ENCODE data around the gene CCDC60.

CCDC60 gene

GRCh38 chr12:119446459-119446858, 111.9 kb downstream of the CCDC60 start:
- no peak for DNase-seq (ENCODE audit: low read depth, low spot score)

DNA sequence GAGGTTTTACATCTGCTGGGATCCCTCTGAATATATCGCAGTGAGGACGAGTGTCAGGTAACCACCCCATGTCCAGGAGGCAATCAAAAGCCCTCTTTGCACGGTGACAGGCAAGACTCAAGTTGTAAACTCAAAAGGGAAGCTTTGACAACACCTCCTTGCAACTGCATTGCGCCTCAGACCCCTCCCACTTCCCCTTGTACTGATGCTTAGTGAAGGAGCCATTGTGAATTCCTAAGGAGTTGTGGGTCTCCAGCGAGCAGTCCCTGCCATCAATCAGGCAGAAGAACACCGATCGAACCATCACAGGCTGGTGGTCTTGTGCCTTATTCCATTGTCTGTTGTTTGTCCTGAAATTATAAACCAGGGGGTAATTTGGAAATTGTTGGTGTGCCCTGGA, 112.6 kb downstream of the CCDC60 start:
- DNase-seq (ENCODE audit: low read depth, low spot score), result no peak

- DNase-seq (ENCODE audit: low read depth, low spot score), result no peak
Observed at GRCh38 chr12:119447618-119448017, 113.1 kb downstream of the CCDC60 start.

GRCh38 chr12:119448611-119449131, 114.1 kb downstream of the CCDC60 start:
- DNase-seq (ENCODE audit: low read depth, low spot score), result no peak

DNA sequence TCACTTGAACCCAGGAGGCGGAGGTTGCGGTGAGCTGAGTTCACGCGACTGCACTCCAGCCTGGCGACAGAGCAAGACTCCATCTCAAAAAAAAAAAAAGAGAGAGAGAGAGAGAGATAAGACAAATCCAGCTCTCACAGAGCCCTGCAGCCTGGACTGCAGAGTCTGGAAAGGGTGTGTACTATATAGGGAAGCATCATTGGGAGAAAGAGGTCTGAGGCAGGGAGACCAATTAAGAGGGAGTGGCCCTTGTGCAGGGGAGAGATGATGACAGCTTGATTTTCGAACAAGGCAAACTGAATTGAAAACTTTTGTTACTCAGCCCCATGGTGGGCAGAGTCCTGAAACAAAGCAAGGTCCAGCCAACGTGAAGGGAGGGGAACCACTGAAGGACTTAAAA, 116.2 kb downstream of the CCDC60 start:
- DNase-seq (ENCODE audit: low read depth, low spot score), result no peak

GRCh38 chr12:119456824-119457223, 122.3 kb downstream of the CCDC60 start:
- no peak for DNase-seq (ENCODE audit: low read depth, low spot score)

DNA sequence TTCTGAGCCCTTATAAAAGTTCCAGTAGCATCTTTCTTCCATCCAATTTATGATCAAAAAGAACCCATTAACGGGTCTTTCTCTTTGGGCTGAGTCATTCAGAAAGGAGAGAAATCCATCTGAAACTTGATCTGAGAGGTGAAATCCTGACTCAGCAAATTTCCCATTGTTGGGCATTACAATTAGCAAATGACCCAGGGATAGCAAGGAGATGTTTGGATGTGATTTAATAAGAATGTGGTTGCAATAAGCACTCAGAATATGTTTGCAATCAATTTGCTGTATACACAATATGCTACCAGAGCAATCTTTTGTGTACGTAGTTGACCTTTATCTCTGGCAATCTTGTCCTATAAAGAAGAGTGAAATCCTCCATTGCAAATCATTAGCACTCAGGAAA, 122.7 kb downstream of the CCDC60 start:
- DNase-seq (ENCODE audit: low read depth, low spot score), result no peak

- DNase-seq (ENCODE audit: low read depth, low spot score), result no peak
Observed at GRCh38 chr12:119459481-119459880, 125.0 kb downstream of the CCDC60 start.

DNA sequence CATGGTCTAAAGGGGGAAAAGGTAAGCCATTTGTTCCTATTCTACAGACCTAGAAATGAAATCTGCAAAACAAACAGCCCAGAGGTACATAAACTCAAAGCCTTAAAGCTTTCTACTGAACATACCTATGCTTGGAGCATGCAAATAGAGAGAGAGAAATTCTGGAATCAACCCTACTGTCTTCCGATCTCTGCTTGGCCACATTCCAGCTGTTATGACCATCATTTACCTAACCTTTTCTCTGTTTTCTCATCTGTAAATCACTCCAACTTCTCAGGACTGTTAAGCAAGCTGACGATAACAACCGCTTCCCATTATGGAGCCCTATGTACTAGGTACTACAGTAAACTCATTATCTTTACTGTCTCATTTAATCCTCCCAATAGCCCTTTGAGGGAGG, 126.3 kb downstream of the CCDC60 start:
- no peak for DNase-seq (ENCODE audit: low read depth, low spot score)

DNA sequence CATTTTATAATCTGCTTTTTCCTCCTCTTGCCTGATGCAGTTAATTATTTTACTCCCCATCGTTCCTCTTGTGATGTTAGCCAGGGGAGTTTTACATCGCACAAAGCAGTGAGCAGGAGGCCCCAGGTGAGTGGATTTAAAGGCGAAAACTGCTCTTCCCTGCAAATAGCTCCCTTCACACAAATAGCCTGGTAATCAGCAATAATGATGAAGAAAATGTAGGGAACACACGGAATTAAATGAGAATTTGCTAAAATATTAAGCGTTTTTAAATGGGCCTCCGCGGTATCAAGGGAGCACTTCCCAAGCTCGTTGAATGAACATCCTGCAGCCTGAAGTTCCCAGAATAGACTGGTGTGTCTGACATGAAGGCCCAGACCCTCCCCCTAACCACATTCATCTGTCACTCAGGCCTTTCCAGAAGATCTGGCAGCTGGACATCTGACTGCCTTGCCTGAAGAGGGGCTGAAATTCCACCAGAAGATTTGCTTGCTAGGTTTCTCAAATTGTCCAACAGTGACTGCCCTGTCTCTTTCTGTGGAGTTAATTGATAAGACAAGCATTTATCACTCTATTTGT, 127.2 kb downstream of the CCDC60 start:
- DNase-seq (ENCODE audit: low read depth, low spot score), result no peak

GRCh38 chr12:119463211-119463926, 128.8 kb downstream of the CCDC60 start:
- no peak for DNase-seq (ENCODE audit: low read depth, low spot score)

DNA sequence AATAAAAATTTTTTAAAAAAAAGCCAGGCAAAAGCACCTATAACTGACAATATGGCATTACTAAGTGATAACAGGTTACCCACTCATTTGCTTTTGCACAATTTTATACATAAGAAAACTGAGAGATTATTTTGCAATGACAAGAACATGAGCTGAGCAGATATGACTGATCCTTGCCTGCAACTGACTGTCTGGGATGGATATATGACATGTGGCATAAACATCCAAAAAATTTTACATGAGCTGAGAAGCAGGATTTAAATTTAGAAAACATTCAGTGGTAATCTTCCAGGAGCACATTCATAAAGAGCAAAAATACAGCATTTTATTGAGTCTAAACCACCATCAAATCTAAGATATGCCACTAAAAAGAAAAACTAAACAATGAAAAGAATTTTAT, 133.8 kb downstream of the CCDC60 start:
- no peak for DNase-seq (ENCODE audit: low read depth, low spot score)

DNA sequence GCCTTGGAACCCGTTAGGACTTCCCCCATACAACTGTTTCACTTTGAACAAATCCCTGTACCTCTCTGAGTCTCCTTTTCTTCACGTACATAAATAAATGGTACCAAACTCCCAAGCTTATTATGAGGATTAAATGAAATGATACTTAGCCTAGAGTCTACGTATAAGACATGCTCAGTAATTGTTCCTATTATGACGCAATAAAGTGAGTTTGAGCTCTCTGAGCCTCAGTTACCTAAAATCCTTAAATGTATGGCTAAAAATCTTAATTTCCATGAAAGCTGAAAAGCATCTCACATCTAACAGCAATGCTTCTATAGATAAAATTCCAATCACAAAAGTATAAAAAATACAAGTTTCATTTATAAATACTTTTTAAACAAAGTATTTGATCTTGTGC, 141.1 kb downstream of the CCDC60 start:
- DNase-seq (ENCODE audit: low read depth, low spot score), result no peak

DNA sequence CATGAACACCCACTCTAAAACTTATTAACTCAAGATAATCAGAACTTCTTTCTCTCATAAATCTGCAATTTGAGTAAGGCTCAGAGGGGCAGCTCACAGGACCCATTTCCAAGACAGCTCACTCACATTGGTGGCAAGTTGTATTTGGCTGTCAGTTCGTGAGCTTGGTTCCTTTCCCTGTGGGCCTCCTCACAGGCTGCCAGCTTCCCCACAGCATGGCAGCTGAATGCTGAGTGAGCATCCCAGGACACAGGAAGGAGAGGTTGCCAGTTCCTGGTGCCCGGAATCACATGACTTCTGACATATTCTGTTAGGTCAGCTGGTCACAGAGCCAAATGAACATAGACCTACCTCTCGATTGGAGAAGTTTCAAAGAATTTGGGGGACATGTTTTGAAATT, 142.4 kb downstream of the CCDC60 start:
- no peak for DNase-seq (ENCODE audit: low read depth, low spot score)

- DNase-seq (ENCODE audit: low read depth, low spot score), result no peak
Observed at GRCh38 chr12:119479121-119479561, 144.6 kb downstream of the CCDC60 start.

- no peak for DNase-seq (ENCODE audit: low read depth, low spot score)
Observed at GRCh38 chr12:119480551-119480950, 146.0 kb downstream of the CCDC60 start.

GRCh38 chr12:119486599-119487154, 152.1 kb downstream of the CCDC60 start:
- DNase-seq (ENCODE audit: low read depth, low spot score), result no peak

DNA sequence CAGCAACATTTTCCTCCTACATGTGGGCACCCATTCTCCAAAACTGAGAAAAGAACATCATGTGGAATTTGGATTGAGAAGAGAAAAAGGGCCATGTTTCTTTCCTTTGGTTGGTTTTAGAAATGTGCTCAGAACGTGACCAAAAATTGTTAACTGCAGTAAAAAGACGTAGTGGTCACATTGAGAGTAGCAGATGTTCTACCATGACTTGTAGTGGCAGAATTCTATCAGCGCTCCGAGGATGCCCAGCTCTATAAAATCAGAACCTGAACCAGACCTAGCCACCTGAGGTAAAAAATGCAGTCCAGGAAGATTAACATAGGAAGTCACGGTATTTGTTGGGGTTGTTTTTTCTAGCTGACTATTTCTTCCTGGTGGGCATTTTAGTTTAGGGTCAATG, 157.3 kb downstream of the CCDC60 start:
- DNase-seq (ENCODE audit: low read depth, low spot score), result no peak

GRCh38 chr12:119500209-119500608, 165.7 kb downstream of the CCDC60 start:
- DNase-seq (ENCODE audit: low read depth, low spot score), result no peak

DNA sequence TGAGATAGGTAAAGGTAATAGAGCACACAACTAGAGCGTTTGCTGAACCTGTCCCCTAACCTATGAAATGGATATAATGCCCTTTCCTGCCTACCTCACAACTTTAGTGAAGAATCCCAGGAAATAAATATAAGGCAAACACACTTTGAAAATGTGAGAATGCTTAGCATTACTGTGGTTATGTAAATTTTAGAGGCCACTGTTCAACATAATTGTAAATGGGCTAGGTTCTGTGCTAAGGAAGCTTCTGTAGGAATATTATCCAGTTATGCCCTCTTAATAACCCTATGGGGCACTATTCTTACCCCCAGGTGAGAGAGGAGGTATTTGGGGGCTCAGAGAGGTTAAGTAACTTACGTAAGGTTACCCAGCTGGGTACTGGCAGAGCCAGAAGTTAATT, 166.5 kb downstream of the CCDC60 start:
- no peak for DNase-seq (ENCODE audit: low read depth, low spot score)

GRCh38 chr12:119505001-119505400, 170.5 kb downstream of the CCDC60 start:
- no peak for DNase-seq (ENCODE audit: low read depth, low spot score)

DNA sequence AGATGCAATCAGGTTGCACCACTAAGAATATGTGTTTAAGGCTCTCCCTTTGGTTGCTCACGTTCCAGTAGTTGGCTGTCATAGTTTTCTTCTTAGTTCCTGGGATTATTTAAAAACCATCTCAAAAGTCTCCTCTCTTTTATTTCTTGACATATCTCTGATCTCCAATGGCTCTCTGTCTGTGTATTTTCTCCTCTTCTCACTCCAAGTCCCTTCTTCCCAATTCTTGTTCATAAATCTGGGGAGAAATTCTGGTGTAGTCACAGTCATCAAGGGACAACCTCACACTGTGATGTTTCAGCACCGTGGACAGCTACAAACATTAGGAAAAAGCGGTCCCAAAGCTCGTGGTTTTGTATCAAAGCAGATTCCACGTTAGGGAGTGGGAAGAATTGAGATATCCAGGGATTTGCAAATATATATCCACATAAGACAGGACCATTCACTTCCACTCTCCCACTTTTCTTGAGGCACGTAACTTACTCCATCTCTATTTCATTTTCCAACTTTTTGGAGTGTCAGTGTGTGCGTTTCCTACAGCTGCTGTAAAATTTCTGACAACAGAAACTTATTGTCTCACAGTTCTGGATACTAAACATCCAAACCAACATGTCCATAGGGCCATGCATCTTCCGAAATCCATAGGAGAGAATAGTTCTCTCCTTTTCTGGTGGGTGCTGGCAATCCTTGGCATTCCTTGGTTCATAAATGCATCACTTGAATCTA, 178.4 kb downstream of the CCDC60 start:
- DNase-seq (ENCODE audit: low read depth, low spot score), result no peak

All from smooth muscle cell of the brain vasculature (primary cell).